DMS153 treated with DMSO at 0.1 percent for 48 hours (cell line): ENCODE measurements around the gene CASTOR1.

Experiments used
- DNase-seq: peaks from one replicate; lab custom pipeline; 2025; ENCODE audit not compliant: unreplicated experiment; lab: John Stamatoyannopoulos, UW

CASTOR1 gene

GRCh38 chr22:30266445-30267381, 22.6 kb downstream of the CASTOR1 start, which contains the start of gene OSM:
OSM (minus strand) TSS chr22:30266851; CDS start chr22:30266799, 52 bp downstream.
- peak; percentile 15 for DNase-seq

DNA sequence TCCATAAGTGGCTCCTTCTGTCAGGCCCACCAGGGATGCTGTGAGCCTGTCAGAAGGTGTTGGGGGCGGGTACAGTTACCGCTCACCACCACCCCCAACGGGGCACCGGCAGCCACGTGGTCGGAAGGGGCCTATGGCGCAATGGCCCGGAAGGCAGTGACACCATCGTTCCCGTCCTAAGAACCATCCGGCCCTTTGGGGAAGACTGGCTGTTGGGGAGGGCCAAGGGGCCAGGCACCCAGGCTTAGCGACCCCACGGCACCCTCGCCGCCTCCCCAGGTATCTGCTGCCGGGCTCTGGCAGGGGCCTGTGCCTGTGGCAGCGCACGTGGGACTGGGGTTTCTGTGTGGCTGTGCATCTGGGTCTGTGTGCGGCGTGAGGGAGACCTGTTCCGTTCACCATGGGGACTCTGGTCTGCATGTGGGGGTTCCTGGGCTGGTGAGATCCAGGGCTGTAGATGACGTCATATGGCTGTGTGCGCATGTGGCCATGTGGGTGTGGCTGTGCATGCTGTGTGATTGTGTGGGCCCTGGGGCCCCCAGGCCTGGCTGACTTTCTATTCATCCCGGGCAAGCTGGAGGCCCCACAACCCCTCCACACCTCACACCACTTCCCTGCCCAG, 23.4 kb downstream of the CASTOR1 start:
- no peak for DNase-seq

DNA sequence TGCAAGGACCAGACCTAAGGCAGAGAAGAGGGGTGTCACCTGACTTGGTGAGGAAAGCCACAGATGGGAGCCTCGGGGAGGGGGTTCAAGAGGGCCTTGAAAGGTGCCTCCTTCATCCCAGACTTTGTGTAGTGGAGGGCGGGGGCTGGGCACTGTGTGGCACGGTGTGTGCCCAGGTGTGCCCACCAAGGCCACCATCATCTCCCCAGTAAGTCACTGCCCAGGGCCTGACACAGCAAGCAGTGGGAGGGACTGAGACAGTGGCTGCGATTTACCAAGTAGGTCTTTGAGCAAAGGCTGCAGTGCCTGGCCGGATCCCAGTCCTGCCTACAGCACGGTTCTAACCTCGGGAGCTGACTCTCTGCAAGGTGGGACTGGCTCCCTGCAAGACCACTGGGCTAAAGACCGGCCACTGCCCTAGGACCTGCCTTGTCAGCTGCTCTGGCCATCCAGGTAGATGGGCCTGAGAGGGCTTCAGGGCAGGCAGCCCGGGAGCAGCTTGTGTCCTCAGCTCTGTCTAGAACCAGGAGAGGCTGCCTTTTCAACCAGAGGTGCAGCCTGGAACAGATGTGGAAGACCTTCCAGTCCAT, 24.1 kb downstream of the CASTOR1 start:
- DNase-seq, result no peak

- DNase-seq, result no peak
Measured at GRCh38 chr22:30263883-30264282, 25.4 kb downstream of the CASTOR1 start.

GRCh38 chr22:30262917-30263741, 26.2 kb downstream of the CASTOR1 start:
- peak; percentile 38 for DNase-seq

- no peak for DNase-seq
Measured at GRCh38 chr22:30262112-30262511, 27.2 kb downstream of the CASTOR1 start.

DNA sequence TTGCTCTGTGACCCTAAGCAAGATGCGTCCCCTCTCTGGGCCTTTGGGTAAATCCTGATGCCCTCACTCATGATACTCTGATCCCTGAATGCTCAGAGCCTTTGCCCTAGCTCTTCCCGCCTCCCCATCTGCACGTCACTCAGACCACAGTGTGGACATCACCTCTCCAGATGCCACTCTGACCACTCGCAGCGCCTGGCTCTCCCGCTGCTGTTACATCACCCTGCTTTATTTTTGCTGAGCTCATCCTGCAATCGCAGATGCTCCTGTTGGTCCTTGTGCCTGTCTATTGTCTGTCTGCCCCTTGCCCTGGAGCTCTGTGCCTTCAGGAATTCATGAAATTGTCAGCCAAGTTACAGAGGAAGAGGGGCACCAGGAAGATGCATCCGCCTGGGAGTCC, 28.2 kb downstream of the CASTOR1 start:
- no peak for DNase-seq

DNA sequence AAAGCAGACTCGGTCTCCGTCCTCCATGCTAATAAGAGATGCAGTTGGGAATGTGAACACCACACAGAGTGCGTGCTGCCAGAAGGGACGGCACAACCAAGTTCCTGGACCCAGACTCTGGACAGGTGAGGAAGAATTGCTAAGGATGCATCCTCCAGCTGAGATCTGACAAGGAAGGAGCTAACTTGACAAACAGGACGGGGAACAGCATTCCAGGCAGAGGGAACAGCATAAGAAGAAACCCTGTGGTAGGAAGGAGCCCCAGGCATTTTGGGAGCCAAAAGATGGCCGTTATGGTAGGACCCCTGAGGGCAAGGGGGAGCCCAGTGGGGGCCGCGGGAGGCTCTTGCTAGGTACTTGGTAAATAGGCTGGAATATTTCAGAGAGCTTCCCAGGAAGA, 28.6 kb downstream of the CASTOR1 start:
- no peak for DNase-seq

DNA sequence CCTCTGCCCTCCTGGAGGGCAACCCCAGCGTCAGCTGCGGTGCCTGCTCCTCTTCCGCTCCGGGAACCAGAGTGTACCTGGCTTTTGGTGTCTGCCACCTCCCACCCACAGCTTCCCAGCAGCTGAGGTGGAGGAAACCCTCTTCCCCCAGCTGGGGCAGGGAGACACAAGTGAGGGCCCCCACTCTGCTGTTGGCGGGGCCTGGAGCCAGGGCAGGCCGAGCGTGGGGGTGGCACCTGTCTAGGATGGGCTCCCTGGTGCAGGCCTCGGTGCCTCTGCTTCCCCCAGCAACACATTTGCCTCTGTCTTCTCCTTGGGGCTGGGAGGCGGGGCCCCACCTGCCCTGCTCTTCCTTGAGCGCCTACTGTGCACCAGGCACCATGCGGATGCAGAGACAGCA, 29.0 kb downstream of the CASTOR1 start:
- no peak for DNase-seq

- DNase-seq, result no peak
Measured at GRCh38 chr22:30254314-30254713, 35.0 kb downstream of the CASTOR1 start.

DNA sequence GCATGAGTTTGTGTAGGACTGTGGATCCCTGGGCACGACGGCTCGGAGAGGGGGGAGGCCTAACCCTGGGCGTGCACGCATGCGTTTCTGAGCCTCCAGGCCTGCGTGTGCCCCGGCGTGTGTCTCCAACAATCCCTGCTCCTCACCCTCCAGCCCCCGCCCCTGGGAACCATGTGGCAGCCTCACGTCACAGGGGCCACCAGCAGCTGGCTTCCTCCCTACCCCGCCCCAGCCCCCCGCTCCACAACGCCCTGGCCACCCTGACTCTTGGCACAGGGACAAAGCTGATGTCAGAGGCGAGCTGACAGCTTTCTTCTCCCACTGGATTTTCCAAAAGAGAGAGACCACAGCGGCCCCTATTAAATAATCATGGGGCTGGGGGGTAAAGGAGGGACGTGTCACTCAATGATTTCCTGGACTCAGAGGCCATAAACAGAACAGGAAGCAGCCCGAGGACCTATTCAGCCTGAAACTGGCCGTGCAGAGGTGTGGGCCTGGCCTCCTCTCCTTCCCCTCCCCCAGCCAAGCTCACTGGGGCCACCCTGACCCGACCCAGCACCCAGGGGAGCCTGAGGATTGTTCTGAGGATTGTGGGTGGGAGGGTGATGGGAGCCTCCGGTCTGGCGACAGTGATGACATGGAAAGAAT, 36.0 kb downstream of the CASTOR1 start:
- DNase-seq, result peak; percentile 26

GRCh38 chr22:30252411-30253204, 36.7 kb downstream of the CASTOR1 start:
- no peak for DNase-seq

DNA sequence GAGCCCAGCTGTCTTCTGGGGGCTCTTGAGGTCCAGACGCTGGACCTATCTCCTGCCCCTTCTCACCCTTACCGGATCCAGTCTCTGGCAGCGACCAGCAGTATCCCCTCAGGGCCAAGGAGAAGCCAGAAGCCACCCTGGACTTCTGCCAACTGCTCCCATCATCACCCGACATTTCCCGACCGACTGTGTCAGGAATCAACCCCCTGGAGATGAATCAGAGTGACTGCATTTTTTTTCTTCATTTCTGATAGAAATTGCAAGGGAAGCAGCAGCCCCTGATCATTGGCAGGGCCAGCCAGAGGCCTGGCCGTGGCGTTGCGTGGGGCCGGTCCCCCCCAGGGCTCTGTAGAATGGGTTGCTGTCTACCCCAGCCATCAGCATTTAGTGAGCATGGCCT, 37.6 kb downstream of the CASTOR1 start:
- DNase-seq, result no peak

GRCh38 chr22:30250661-30251267, 38.5 kb downstream of the CASTOR1 start:
- DNase-seq, result no peak

GRCh38 chr22:30250039-30250565, 39.2 kb downstream of the CASTOR1 start:
- DNase-seq, result no peak

DNA sequence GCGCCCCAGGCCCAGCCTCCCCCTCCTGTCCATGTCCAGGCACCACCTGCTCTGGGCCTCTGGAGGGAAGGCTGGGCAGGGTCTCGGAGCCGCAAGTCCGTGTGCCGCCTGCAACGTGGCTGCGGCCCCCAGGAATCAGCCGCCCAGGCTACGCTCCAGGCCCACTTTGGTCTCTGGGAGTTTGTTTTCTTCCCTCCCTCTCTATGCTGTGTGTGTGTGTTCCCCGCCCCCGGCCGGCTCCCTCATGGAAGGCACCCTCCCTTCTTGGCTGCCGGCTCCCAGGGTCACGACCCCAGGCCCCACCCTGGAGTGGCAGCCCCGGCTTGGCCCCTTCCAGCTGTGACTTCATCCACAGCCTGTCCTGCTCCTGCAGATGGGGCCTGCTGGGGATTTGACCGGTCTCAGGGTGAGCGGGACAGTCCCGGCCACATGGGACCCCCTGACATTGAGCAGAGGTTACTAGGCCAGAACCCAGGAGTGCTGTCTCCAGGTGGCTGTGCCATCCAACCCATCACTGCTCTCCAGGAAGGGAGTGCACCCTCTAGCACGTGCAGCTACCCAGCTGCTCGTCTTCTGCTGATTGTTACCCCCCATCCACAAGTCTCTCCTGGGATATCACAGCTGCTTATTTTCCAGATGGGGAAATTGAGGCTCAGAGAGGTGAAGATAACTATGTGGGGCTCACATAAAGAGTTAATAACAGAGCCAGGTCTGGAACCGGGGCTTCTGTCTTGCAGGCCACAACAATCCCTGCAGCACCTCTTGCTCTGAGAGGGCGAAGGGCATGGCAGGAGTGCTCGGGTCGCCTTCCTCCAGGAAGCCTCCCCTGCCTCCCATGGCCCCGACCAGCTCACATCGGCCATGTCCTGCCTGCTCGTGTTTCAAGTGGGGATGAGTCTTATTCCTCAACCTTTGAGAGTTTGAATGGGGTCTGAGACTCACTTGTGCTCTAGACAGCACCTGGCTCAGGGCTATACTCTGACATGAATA, 40.0 kb downstream of the CASTOR1 start:
- DNase-seq, result no peak

- DNase-seq, result no peak
Measured at GRCh38 chr22:30248484-30248883, 40.8 kb downstream of the CASTOR1 start.

- no peak for DNase-seq
Measured at GRCh38 chr22:30247974-30248373, 41.3 kb downstream of the CASTOR1 start.
